WTC11 (cell line): ENCODE data around the gene ASCL2.

Source experiments
- ATF3 ChIP-seq: sonication (generic); formaldehyde crosslinking; conservative IDR thresholded peaks from 2 replicates; pipeline ENCODE4 v1.8.1; 2022; ENCODE audit warnings: mild to moderate bottlenecking, missing genetic modification reagents
- CREM ChIP-seq: sonication (generic); formaldehyde crosslinking; IDR thresholded peaks from 2 replicates; pipeline ENCODE4 v1.8.1; 2022; ENCODE audit warnings: mild to moderate bottlenecking, missing genetic modification reagents, moderate library complexity
- JUN ChIP-seq: sonication (generic); formaldehyde crosslinking; IDR thresholded peaks from 2 replicates; pipeline ENCODE4 v1.8.0; 2023; ENCODE audit warnings: mild to moderate bottlenecking, missing genetic modification reagents
- PREB ChIP-seq: sonication (generic); formaldehyde crosslinking; IDR thresholded peaks from 2 replicates; pipeline ENCODE4 v1.8.1; 2022; ENCODE audit warnings: mild to moderate bottlenecking, missing genetic modification reagents, moderate library complexity, borderline replicate concordance
- USF1 ChIP-seq: sonication (generic); formaldehyde crosslinking; IDR thresholded peaks from 2 replicates; pipeline ENCODE4 v1.8.0; 2022; ENCODE audit warnings: mild to moderate bottlenecking, missing genetic modification reagents
- ZNF396 ChIP-seq: fragments of 250-450 bp; sonication (Bioruptor Pico); IDR thresholded peaks from 2 replicates; pipeline ENCODE4 v1.8.0; 2021; ENCODE audit warnings: mild to moderate bottlenecking, moderate library complexity, borderline replicate concordance
- TF ChIP-seq, protein P1 (sequence below): fragments of 200-600 bp; IDR thresholded peaks from 2 replicates; pipeline ENCODE4 v1.8.0; 2022; ENCODE audit warnings: antibody characterized with exemption
- TF ChIP-seq, protein P2 (sequence below): sonication (generic); formaldehyde crosslinking; IDR thresholded peaks from 2 replicates; pipeline ENCODE4 v1.8.1; 2022; ENCODE audit warnings: mild to moderate bottlenecking, moderate library complexity, missing genetic modification reagents
- TF ChIP-seq, protein P3 (sequence below): sonication (generic); formaldehyde crosslinking; IDR thresholded peaks from 2 replicates; pipeline ENCODE4 v1.8.0; 2022; ENCODE audit warnings: mild to moderate bottlenecking, missing genetic modification reagents

GRCh38 chr11:2259466-2259830 is 10.9 kb downstream of the ASCL2 start:
- TF ChIP-seq, protein P1, sequence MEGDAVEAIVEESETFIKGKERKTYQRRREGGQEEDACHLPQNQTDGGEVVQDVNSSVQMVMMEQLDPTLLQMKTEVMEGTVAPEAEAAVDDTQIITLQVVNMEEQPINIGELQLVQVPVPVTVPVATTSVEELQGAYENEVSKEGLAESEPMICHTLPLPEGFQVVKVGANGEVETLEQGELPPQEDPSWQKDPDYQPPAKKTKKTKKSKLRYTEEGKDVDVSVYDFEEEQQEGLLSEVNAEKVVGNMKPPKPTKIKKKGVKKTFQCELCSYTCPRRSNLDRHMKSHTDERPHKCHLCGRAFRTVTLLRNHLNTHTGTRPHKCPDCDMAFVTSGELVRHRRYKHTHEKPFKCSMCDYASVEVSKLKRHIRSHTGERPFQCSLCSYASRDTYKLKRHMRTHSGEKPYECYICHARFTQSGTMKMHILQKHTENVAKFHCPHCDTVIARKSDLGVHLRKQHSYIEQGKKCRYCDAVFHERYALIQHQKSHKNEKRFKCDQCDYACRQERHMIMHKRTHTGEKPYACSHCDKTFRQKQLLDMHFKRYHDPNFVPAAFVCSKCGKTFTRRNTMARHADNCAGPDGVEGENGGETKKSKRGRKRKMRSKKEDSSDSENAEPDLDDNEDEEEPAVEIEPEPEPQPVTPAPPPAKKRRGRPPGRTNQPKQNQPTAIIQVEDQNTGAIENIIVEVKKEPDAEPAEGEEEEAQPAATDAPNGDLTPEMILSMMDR, result no peak
- TF ChIP-seq JUN (CRISPR knock-in tag) (no peak), CREM (CRISPR knock-in tag) (no peak), ATF3 (CRISPR knock-in tag) (no peak), PREB (no peak), USF1 (CRISPR knock-in tag) (no peak), ZNF396 (CRISPR knock-in tag) (no peak)
- TF ChIP-seq, protein P2, sequence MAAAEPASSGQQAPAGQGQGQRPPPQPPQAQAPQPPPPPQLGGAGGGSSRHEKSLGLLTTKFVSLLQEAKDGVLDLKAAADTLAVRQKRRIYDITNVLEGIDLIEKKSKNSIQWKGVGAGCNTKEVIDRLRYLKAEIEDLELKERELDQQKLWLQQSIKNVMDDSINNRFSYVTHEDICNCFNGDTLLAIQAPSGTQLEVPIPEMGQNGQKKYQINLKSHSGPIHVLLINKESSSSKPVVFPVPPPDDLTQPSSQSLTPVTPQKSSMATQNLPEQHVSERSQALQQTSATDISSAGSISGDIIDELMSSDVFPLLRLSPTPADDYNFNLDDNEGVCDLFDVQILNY (CRISPR knock-in tag), result no peak
- TF ChIP-seq, protein P3, sequence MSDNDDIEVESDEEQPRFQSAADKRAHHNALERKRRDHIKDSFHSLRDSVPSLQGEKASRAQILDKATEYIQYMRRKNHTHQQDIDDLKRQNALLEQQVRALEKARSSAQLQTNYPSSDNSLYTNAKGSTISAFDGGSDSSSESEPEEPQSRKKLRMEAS (CRISPR knock-in tag), result no peak
